ENCODE results near the gene PSD4.

DNA sequence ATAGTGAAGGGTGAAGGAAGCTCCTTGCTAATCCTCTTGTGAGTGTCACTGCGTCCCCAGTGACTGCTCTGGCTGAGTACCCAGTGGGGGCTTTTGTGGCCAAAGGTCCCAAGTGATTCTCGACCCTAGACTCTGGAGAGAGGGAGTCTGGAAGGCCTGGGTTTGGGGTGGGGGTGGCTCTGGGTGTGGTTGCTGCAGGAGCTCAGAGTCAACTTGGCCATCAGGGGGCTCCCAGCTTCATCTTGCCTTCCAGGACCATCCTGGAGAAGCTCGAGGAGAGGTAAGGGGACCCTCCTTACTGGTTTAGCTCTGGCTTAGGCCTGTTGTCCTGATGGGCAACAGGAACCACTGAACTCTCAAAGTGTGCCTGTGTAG is 592 bp downstream of the PSD4 start:
- TF ChIP-seq, protein P1, sequence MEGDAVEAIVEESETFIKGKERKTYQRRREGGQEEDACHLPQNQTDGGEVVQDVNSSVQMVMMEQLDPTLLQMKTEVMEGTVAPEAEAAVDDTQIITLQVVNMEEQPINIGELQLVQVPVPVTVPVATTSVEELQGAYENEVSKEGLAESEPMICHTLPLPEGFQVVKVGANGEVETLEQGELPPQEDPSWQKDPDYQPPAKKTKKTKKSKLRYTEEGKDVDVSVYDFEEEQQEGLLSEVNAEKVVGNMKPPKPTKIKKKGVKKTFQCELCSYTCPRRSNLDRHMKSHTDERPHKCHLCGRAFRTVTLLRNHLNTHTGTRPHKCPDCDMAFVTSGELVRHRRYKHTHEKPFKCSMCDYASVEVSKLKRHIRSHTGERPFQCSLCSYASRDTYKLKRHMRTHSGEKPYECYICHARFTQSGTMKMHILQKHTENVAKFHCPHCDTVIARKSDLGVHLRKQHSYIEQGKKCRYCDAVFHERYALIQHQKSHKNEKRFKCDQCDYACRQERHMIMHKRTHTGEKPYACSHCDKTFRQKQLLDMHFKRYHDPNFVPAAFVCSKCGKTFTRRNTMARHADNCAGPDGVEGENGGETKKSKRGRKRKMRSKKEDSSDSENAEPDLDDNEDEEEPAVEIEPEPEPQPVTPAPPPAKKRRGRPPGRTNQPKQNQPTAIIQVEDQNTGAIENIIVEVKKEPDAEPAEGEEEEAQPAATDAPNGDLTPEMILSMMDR (IDR thresholded peaks at IDR 0.05; ENCODE audit: insufficient read depth, low read length), result no peak
- TF ChIP-seq, protein P2, sequence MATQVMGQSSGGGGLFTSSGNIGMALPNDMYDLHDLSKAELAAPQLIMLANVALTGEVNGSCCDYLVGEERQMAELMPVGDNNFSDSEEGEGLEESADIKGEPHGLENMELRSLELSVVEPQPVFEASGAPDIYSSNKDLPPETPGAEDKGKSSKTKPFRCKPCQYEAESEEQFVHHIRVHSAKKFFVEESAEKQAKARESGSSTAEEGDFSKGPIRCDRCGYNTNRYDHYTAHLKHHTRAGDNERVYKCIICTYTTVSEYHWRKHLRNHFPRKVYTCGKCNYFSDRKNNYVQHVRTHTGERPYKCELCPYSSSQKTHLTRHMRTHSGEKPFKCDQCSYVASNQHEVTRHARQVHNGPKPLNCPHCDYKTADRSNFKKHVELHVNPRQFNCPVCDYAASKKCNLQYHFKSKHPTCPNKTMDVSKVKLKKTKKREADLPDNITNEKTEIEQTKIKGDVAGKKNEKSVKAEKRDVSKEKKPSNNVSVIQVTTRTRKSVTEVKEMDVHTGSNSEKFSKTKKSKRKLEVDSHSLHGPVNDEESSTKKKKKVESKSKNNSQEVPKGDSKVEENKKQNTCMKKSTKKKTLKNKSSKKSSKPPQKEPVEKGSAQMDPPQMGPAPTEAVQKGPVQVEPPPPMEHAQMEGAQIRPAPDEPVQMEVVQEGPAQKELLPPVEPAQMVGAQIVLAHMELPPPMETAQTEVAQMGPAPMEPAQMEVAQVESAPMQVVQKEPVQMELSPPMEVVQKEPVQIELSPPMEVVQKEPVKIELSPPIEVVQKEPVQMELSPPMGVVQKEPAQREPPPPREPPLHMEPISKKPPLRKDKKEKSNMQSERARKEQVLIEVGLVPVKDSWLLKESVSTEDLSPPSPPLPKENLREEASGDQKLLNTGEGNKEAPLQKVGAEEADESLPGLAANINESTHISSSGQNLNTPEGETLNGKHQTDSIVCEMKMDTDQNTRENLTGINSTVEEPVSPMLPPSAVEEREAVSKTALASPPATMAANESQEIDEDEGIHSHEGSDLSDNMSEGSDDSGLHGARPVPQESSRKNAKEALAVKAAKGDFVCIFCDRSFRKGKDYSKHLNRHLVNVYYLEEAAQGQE (IDR thresholded peaks at IDR 0.05; ENCODE audit: insufficient replicate concordance, low read depth), result no peak
- TF ChIP-seq POLR2AphosphoS5 (IDR thresholded peaks at IDR 0.05; ENCODE audit: low read depth) (no peak), SPI1 (IDR thresholded peaks at IDR 0.05; ENCODE audit: borderline replicate concordance, low read depth) (no peak)
